H1 (cell line): Measurements from ENCODE around the gene LAMB1.

Experiments
- BACH1 ChIP-seq: IDR thresholded peaks from 2 replicates; pipeline ENCODE4 v1.6.1; 2012; ENCODE audit warnings: low read length, improper control_type of control experiment
- CEBPB ChIP-seq: IDR thresholded peaks from 2 replicates; pipeline ENCODE4 v1.6.1; 2012; ENCODE audit warnings: low read depth, low read length
- CTCF ChIP-seq, 3 experiments: IDR thresholded peaks; 1 replicate in 2 of 3; 2 replicates in 1 of 3; pipeline versions ENCODE4 v1.5.1 to v1.6.1; 2011; ENCODE audit warnings: low read length in 3 of 3, mild to moderate bottlenecking in 3 of 3, inconsistent platforms in 2 of 3, low read depth in 1 of 3, moderate library complexity in 1 of 3; ENCODE audit not compliant: insufficient read depth in 1 of 3; ENCODE audit errors: control extremely low read depth in 1 of 3
- EP300 ChIP-seq, 2 experiments: IDR thresholded peaks; 1 replicate in 1 of 2; 2 replicates in 1 of 2; pipeline ENCODE4 v1.6.1; 2011 to 2012; ENCODE audit warnings: low read depth in 2 of 2, low read length in 2 of 2, mild to moderate bottlenecking in 2 of 2, borderline replicate concordance in 1 of 2, inconsistent platforms in 1 of 2, moderate library complexity in 1 of 2
- JUND ChIP-seq: IDR thresholded peaks from 2 replicates; pipeline ENCODE4 v1.6.1; 2011; ENCODE audit warnings: mild to moderate bottlenecking, improper control_type of control experiment, low read length
- MAX ChIP-seq: IDR thresholded peaks from 2 replicates; pipeline ENCODE4 v1.6.1; 2012; ENCODE audit warnings: inconsistent platforms
- POLR2A ChIP-seq, 2 experiments: IDR thresholded peaks; 1 replicate in 1 of 2; 2 replicates in 1 of 2; pipeline ENCODE4 v1.6.1; 2011; ENCODE audit warnings: low read depth in 2 of 2, low read length in 2 of 2, mild to moderate bottlenecking in 2 of 2; ENCODE audit errors: control extremely low read depth in 1 of 2
- RAD21 ChIP-seq, 2 experiments: IDR thresholded peaks in 1 of 2; conservative IDR thresholded peaks in 1 of 2; 2 replicates each; pipeline ENCODE4 v1.6.1; 2011; ENCODE audit warnings: low read depth in 2 of 2, low read length in 2 of 2, improper control_type of control experiment in 1 of 2, inconsistent platforms in 1 of 2, mild to moderate bottlenecking in 1 of 2, moderate library complexity in 1 of 2
- TAF1 ChIP-seq: IDR thresholded peaks from 2 replicates; pipeline ENCODE4 v1.6.1; 2011; ENCODE audit warnings: mild to moderate bottlenecking, low read depth, low read length
- USF2 ChIP-seq: IDR thresholded peaks from 2 replicates; pipeline ENCODE4 v1.6.1; 2011; ENCODE audit warnings: low read length, improper control_type of control experiment
- YY1 ChIP-seq: IDR thresholded peaks from 2 replicates; pipeline ENCODE4 v1.6.1; 2011; ENCODE audit warnings: low read depth, mild to moderate bottlenecking, low read length

- TF ChIP-seq POLR2A (IDR thresholded peaks at IDR 0.05; ENCODE audit: control extremely low read depth in 1 of 2, low read depth in 2 of 2, low read length in 2 of 2) (no peak), CEBPB (no peak), RAD21 (IDR thresholded peaks at IDR 0.05 in 1 of 2, conservative IDR thresholded peaks at IDR 0.05 in 1 of 2; ENCODE audit: low read depth in 2 of 2, low read length in 2 of 2) (no peak), CTCF (IDR thresholded peaks at IDR 0.05; ENCODE audit: control extremely low read depth in 1 of 3, insufficient read depth in 1 of 3, low read depth in 1 of 3, low read length in 3 of 3) (no peak), YY1 (no peak), USF2 (no peak), EP300 (IDR thresholded peaks at IDR 0.05; ENCODE audit: borderline replicate concordance in 1 of 2, low read depth in 2 of 2, low read length in 2 of 2) (no peak), TAF1 (no peak), BACH1 (no peak), MAX (no peak), JUND (no peak)
These were observed 63.1 kb downstream of the LAMB1 start for GRCh38 chr7:107939573-107940489.
